ENCODE measurements around the gene SETBP1.

SETBP1 gene

GRCh38 chr18:44941516-44941915 lies 260.8 kb downstream of the SETBP1 start:
- H3K4me2 ChIP-seq, result no peak overlapping the region
- peaks cover 0 to 16% (median 7%) of the 10 kb centered on the region in 11 experiments; a peak in 9 of 22 replicates for H3K9me3 ChIP-seq (replicated peaks in 1 of 11)
- H3K4me1 ChIP-seq, result peaks cover 0 to 9% (median 3%) of the 10 kb centered on the region in 10 experiments; a peak in 8 of 20 replicates
- H3K27ac ChIP-seq, result no peak overlapping the region
- no peaks in the 10 kb centered on the region for H3K27me3 ChIP-seq
- H3K36me3 ChIP-seq, result no peaks in the 10 kb centered on the region
- H4K20me1 ChIP-seq, result no peaks in the 10 kb centered on the region
- H3K9ac ChIP-seq, result no peak overlapping the region
- no peak overlapping the region for H3K4me3 ChIP-seq
- TF ChIP-seq Cebpa-rat (IDR thresholded peaks at IDR 0.05), result no peak

DNA sequence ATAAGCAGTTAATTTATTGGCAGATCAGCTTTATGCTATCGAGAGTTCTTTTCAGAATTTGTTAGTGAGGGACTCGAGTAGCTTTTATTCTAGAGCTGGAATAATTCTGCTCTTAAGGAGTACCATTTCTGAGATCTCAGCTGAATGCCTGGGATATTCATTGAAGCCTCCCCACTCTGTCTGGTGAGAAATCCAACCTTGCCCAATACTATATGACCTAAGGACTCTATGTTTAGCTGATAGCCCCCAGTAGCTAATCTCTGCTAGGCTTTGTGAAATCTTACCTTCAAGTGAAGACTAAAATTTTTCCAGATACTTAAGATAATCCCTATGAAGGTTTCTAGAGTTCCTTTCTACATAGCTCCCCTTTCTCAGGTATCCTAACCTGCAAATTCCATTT lies 261.4 kb downstream of the SETBP1 start:
- no peaks in the 10 kb centered on the region for H3K27me3 ChIP-seq
- TF ChIP-seq Cebpa-rat (IDR thresholded peaks at IDR 0.05), result no peak
- no peak overlapping the region for H3K9ac ChIP-seq
- H4K20me1 ChIP-seq, result no peaks in the 10 kb centered on the region
- H3K4me3 ChIP-seq, result no peak overlapping the region
- H3K36me3 ChIP-seq, result no peaks in the 10 kb centered on the region
- H3K9me3 ChIP-seq (replicated peaks in 1 of 11), result peaks cover 0 to 16% (median 7%) of the 10 kb centered on the region in 11 experiments; a peak in 9 of 22 replicates
- H3K4me2 ChIP-seq, result no peak overlapping the region
- peaks cover 0 to 9% (median 3%) of the 10 kb centered on the region in 10 experiments; a peak in 8 of 20 replicates for H3K4me1 ChIP-seq
- no peak overlapping the region for H3K27ac ChIP-seq

- peaks cover 0 to 9% (median 3%) of the 10 kb centered on the region in 10 experiments; a peak in 8 of 20 replicates for H3K4me1 ChIP-seq
- H3K27me3 ChIP-seq, result no peaks in the 10 kb centered on the region
- no peaks in the 10 kb centered on the region for H3K36me3 ChIP-seq
- no peak overlapping the region for H3K4me3 ChIP-seq
- H4K20me1 ChIP-seq, result no peaks in the 10 kb centered on the region
- no peak overlapping the region for H3K27ac ChIP-seq
- no peak for TF ChIP-seq Cebpa-rat (IDR thresholded peaks at IDR 0.05)
- peaks cover 0 to 16% (median 7%) of the 10 kb centered on the region in 11 experiments; a peak in 9 of 22 replicates for H3K9me3 ChIP-seq (replicated peaks in 1 of 11)
- peak overlapping the region in 3 of 11 experiments; percentile 6 to 13 (median 10); a peak in 3 of 22 replicates for H3K4me2 ChIP-seq
- H3K9ac ChIP-seq, result no peak overlapping the region
These were observed 262.7 kb downstream of the SETBP1 start for GRCh38 chr18:44943311-44943881.

DNA sequence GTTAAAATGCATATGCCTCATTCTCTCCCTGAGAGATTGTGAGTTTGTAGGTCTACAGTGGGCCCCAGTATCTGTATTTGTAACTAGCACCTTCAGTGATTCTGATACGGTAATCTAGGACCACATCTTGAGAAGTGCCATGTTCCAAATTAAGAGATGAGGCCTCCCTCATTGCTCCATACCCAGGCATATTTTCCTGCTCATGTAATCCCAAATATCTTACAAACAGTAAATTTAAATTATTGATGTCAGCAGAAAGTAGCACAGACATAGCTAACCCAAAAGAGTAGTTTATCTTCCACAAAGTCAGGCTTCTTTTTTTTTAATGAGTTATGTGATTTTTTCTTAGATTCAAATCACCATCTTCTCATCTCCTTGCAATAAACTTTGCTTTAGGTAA lies 263.8 kb downstream of the SETBP1 start:
- Histone ChIP-seq H3K27me3 (no peaks in the 10 kb centered on the region), H3K4me3 (no peak overlapping the region), H3K9me3 (replicated peaks in 1 of 11) (peaks cover 0 to 16% (median 7%) of the 10 kb centered on the region in 11 experiments; a peak in 9 of 22 replicates), H3K4me1 (peaks cover 0 to 9% (median 3%) of the 10 kb centered on the region in 10 experiments; a peak in 8 of 20 replicates), H3K9ac (no peak overlapping the region), H3K4me2 (no peak overlapping the region), H3K36me3 (no peaks in the 10 kb centered on the region), H3K27ac (no peak overlapping the region), H4K20me1 (no peaks in the 10 kb centered on the region)
- TF ChIP-seq Cebpa-rat (IDR thresholded peaks at IDR 0.05), result no peak

DNA sequence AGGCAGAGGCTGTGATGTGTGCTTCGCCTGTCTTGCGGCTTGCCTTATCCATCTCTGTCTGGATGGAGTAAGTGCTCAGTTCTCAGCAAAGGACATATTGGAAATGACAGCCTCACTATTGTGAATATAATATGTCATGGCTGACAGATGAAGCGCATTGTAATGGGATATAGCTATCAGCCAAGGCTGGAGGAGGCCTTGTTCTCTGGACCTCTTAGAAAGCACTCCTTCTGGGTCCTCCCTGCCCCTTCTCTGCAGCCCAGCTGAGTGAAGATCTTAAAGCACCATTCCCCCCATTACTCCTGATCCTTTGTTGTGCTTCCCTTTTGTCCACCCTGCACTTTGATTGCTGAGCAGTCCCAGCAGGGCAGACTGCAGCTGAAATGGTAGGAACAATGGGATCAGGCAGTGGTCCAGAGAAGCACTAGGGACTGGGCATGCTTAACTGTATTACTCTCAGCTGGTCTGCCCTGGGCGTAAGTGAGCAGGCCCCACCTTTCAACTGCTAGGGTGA lies 265.3 kb downstream of the SETBP1 start:
- H3K9me3 ChIP-seq (replicated peaks in 1 of 11), result peaks cover 0 to 26% (median 15%) of the 10 kb centered on the region in 11 experiments; a peak in 17 of 22 replicates
- no peak overlapping the region for H3K4me3 ChIP-seq
- H3K36me3 ChIP-seq, result peaks cover 8 to 15% (median 12%) of the 10 kb centered on the region in 11 experiments; a peak in 14 of 22 replicates
- no peaks in the 10 kb centered on the region for H3K27me3 ChIP-seq
- H4K20me1 ChIP-seq, result no peaks in the 10 kb centered on the region
- H3K9ac ChIP-seq, result no peak overlapping the region
- no peak overlapping the region for H3K27ac ChIP-seq
- peaks cover 0 to 9% (median 3%) of the 10 kb centered on the region in 10 experiments; a peak in 8 of 20 replicates for H3K4me1 ChIP-seq
- TF ChIP-seq Cebpa-rat (IDR thresholded peaks at IDR 0.05), result no peak
- H3K4me2 ChIP-seq, result no peak overlapping the region

DNA sequence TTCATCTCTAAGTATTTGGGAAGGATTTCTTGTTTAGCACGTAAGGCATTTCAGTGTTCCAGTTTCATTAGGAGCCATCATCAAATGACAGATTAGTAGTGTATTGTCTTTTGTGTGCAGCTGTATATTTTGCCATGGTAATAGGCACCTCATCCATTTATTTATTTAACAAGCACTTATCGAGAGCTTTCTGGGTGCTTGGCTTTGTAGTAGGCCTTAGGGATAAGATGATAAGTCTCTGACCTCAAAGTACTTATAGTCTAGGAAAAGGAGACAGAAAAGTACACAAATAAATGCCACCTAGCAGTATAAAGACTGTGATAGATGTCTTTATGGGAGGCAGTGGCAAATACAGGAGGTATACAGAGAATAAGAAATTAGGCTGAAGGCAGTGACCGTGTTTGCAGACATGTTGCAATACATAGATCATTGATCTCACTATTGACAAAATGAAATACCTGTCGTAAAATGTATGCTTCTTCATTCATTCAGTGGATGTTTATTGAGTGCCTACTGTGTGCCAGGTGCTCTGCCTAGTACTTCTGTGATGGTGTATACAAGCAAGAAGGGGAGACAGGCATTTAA lies 265.9 kb downstream of the SETBP1 start:
- H3K4me1 ChIP-seq, result peaks cover 0 to 9% (median 3%) of the 10 kb centered on the region in 10 experiments; a peak in 8 of 20 replicates
- no peak for TF ChIP-seq Cebpa-rat (IDR thresholded peaks at IDR 0.05)
- H3K9me3 ChIP-seq (replicated peaks in 1 of 11), result peaks cover under 1 to 26% (median 18%) of the 10 kb centered on the region in 11 experiments; a peak in 18 of 22 replicates
- no peak overlapping the region for H3K27ac ChIP-seq
- H4K20me1 ChIP-seq, result no peaks in the 10 kb centered on the region
- H3K4me3 ChIP-seq, result no peak overlapping the region
- H3K9ac ChIP-seq, result no peak overlapping the region
- H3K4me2 ChIP-seq, result no peak overlapping the region
- peaks cover 8 to 21% (median 19%) of the 10 kb centered on the region in 11 experiments; a peak in 17 of 22 replicates for H3K36me3 ChIP-seq
- H3K27me3 ChIP-seq, result no peaks in the 10 kb centered on the region

- Histone ChIP-seq H3K4me3 (no peak overlapping the region), H3K9ac (no peak overlapping the region), H3K9me3 (replicated peaks in 1 of 11) (peaks cover 5 to 33% (median 24%) of the 10 kb centered on the region in 11 experiments; a peak in 18 of 22 replicates), H3K4me1 (no peaks in the 10 kb centered on the region), H3K36me3 (peaks cover 13 to 42% (median 29%) of the 10 kb centered on the region in 11 experiments; a peak in 18 of 22 replicates), H3K27me3 (no peaks in the 10 kb centered on the region), H4K20me1 (no peaks in the 10 kb centered on the region), H3K27ac (no peak overlapping the region), H3K4me2 (no peak overlapping the region)
- TF ChIP-seq Cebpa-rat (IDR thresholded peaks at IDR 0.05), result no peak
These were observed 269.3 kb downstream of the SETBP1 start for GRCh38 chr18:44949967-44950366.

DNA sequence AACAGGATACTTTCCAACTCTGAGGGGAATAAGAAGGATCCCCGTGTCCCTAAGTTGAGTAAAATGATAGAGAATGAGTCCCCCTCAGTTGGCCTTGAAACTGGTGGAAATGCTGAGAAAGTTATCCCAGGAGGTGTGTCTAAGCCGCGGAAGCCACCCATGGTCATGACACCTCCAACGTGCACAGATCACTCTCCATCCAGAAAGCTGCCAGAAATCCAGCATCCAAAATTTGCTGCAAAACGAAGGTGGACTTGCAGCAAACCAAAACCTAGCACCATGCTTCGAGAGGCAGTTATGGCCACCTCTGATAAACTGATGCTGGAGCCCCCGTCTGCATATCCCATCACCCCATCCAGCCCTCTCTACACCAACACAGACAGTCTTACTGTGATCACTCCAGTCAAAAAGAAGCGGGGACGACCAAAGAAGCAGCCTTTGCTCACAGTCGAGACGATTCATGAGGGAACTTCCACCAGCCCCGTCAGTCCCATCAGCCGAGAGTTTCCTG lies 270.1 kb downstream of the SETBP1 start:
- Histone ChIP-seq H3K4me3 (no peak overlapping the region), H3K36me3 (peaks cover 13 to 42% (median 29%) of the 10 kb centered on the region in 11 experiments; a peak in 18 of 22 replicates)
- TF ChIP-seq Cebpa-rat (IDR thresholded peaks at IDR 0.05), result no peak

DNA sequence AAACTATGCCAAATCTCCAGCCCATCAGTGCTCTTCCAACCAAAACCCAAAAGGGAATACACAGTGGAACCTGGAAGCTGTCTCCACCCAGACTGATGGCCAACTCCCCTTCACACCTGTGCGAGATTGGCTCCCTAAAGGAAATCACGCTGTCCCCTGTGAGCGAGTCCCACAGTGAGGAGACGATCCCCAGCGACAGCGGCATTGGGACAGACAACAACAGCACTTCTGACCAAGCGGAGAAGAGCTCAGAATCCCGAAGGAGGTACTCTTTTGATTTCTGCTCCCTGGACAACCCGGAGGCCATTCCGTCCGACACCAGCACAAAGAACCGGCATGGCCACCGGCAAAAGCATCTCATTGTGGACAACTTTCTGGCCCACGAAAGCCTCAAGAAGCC lies 271.1 kb downstream of the SETBP1 start:
- Histone ChIP-seq H3K9me3 (replicated peaks in 1 of 11) (peaks cover 5 to 33% (median 24%) of the 10 kb centered on the region in 11 experiments; a peak in 18 of 22 replicates), H3K27ac (no peak overlapping the region), H4K20me1 (no peaks in the 10 kb centered on the region), H3K4me3 (no peak overlapping the region), H3K9ac (no peak overlapping the region), H3K36me3 (peaks cover 13 to 42% (median 29%) of the 10 kb centered on the region in 11 experiments; a peak in 18 of 22 replicates), H3K27me3 (no peaks in the 10 kb centered on the region), H3K4me2 (no peak overlapping the region), H3K4me1 (no peaks in the 10 kb centered on the region)
- TF ChIP-seq Cebpa-rat (IDR thresholded peaks at IDR 0.05), result no peak

More for the DNA sequence above, 270.1 kb downstream of the SETBP1 start:
- Histone ChIP-seq H3K9ac (no peak overlapping the region), H3K4me2 (no peak overlapping the region), H3K4me1 (no peaks in the 10 kb centered on the region), H3K27ac (no peak overlapping the region), H3K27me3 (no peaks in the 10 kb centered on the region), H3K9me3 (replicated peaks in 1 of 11) (peaks cover 5 to 33% (median 24%) of the 10 kb centered on the region in 11 experiments; a peak in 18 of 22 replicates), H4K20me1 (no peaks in the 10 kb centered on the region)
